22Rv1 (cell line): ENCODE data around the gene ATOH1.

Experiments
- H3K27ac ChIP-seq: fragments of 450-650 bp; 2 replicates; pipeline ENCODE4 v1.5.1; 2017
- CTCF ChIP-seq: fragments of 450-650 bp; IDR thresholded peaks from 2 replicates; pipeline ENCODE4 v1.5.1; 2017; ENCODE audit warnings: mild to moderate bottlenecking
- ZFX ChIP-seq: fragments of 450-650 bp; IDR thresholded peaks from 2 replicates; pipeline ENCODE4 v1.6.1; 2017; ENCODE audit warnings: antibody characterized with exemption, borderline replicate concordance

Gene ATOH1

GRCh38 chr4:93827272-93827947, 1.1 kb upstream of the ATOH1 start:
- no peak for TF ChIP-seq CTCF
- TF ChIP-seq ZFX, result no peak
- no peak overlapping the region for H3K27ac ChIP-seq

- no peak for TF ChIP-seq CTCF
- TF ChIP-seq ZFX, result no peak
- no peak overlapping the region for H3K27ac ChIP-seq
Measured at GRCh38 chr4:93828995-93829819, 654 bp downstream of the ATOH1 start.

GRCh38 chr4:93829820-93830687, 1.5 kb downstream of the ATOH1 start:
- no peak for TF ChIP-seq ZFX
- TF ChIP-seq CTCF, result no peak
- H3K27ac ChIP-seq, result no peak overlapping the region

DNA sequence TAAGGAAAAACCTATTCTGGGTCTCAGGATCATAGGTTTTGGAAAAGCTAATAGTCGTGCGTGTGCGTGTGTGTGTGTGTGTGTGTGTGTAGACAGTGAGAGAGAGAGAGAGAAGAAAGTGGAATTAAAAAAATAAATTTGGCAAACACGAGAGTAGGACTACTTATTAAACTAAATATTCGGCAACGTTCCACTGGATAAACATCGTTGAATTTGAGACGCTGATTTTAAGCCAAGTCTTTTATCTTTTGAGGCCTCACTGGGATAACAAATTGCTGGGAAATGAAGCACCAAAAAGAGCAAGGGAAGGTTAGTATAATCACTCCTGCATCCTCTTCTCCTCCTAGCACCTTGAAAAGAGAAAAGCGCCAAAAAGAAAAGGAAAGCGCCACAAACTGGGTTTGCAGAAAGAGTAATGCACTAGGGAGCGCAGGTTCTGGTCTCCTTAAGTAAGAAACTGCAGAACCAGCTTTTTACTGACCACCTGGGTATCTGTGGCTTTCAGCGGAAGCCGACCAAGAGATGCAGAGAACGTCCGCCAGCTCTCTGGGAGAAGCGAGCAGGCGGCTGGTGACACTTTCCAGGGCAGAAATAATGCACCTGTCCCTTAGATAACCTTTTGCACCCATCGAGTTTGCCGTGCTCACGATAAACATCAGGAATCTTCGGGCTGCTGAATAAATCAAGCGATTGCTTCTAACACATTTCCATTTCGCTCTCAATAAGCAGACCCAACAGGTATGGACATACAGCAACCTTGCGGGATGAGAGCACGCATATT, 3.4 kb downstream of the ATOH1 start:
- TF ChIP-seq ZFX (no peak), CTCF (no peak)
- H3K27ac ChIP-seq, result no peak overlapping the region

GRCh38 chr4:93834249-93835066, 5.9 kb downstream of the ATOH1 start:
- TF ChIP-seq CTCF (no peak), ZFX (no peak)
- H3K27ac ChIP-seq, result no peak overlapping the region

- no peak overlapping the region for H3K27ac ChIP-seq
- TF ChIP-seq CTCF (no peak), ZFX (no peak)
Measured at GRCh38 chr4:93835929-93836328, 7.4 kb downstream of the ATOH1 start.
